GM20431 (cell line): Measurements from ENCODE around the gene KANSL3.
"Not testable (repeated sequence)": the region's sequence is repeated elsewhere in the genome, so short reads cannot be mapped to it uniquely, and the experiment has no call there.

Experiments used
- in situ Hi-C: fragments of 300-500 bp; cut with MseI, MboI; formaldehyde crosslinking; loops from one replicate; pipeline ENCODE4 v1.15.0; 2020; ENCODE audit warnings: low sequenced_read_pairs; ENCODE audit not compliant: unreplicated experiment

Gene KANSL3

DNA sequence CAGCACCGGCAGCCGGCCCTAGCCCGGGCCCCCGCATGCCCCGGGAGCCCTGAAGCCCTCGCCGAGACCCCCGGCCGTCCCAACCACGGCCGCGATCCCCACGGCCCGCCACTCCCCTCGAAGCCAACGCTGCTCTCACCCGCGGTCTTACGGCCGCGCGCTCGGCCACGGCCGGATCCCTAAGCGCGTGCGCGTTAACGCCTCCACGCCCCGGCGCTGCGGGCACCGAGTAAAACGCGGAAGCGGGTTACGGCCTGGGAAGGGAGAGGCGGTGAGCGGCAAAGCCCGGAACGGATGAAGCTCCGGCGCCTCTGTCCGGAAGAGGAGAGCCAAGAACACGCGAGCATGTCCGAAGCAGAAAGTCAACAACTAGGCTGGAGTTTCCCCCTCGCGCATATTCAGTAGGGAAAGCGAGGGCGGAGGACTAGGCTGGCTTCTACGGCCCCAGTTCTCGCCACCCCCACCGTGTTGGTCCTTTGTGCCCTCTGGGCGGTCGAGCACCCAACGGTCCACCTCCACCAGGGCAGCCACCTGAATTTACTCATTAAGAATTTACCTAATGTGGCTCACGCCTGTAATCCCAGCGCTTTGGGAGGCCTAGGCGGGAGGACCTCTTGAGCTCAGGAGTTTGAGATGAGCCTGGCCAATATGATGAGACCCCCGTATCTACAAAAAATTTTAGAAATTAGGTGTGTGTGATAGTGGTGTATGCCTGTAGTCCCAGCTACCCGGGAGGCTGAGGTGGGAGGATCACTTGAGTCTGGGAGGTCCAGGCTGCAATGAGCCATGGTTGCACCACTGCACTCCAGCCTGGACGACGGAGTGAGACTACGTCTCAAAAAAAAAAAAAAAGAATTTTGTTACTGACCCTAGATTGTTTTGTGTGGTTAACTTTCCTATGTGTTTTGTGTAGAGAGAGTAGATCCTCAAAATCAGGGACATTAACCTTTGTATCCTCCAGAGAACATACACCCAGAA is at the start of gene KANSL3:
Gene KANSL3 (minus strand): TSS at position 169 of the 978 bp plus-strand sequence. CDS start 1,177 bp downstream, outside the sequence.
- in situ Hi-C loops: no loop called here

DNA sequence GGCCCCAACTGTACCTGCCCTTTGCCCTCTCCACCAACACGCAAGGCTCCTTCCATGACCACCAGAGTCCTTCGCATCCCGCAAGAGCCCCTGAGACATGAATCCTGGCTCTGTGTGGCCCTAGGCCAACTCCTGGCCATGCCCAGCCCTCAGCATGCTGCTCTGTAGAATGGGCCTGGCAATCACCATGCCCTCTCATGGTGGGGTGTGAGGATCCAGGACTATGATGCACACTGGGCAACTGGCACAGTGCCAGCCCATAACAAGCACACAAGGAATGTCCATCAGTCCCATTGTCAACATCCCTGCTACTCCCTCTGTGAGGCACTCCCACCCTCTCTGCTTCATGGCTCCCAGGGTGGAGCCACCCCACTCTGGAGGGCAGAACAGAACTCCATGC is 49.2 kb upstream of the KANSL3 start:
- in situ Hi-C loops: no loop called here

DNA sequence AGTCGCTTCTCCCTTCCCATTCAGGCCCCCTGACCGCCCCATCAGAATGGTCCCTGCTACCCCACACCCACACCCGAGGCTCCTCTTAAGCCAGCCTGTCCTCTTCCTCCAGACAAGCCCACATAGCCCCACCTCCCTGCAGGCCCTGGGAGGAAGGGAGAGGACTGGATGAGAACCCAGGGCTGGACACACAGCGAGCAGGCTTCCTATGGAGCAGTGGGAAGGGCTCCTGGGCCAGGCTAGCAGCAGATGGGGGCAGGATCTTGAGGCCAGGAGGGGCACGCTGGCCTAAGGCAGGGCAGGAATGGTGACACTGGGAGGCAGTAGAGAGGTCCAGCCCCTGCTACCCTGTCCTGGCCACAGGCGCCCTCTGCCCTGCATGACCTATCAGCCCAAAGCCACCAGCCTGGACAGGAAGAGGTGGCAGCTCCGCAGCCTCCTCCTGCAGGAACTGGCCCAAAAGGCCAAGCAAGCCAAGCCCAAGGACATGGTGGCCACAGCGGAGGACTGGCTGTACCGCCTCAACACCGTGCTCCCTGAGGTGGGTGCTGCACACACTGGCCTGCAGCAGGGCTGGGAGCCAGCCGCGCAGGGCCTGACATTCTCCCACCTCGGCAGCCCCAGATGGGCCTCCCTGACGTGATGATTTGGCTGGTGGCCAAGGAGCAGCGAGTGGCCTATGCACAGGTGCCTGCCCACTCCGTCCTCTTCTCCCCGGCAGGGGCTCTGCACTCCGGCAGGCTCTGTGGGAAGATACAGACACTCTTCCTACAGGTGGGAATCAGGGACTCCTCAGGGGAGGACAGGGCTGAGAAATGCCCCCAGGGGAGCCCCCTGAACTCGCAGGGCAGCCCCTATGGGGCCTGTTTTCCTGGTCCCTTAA is 47.7 kb upstream of the KANSL3 start:
- in situ Hi-C loops: no loop called here

DNA sequence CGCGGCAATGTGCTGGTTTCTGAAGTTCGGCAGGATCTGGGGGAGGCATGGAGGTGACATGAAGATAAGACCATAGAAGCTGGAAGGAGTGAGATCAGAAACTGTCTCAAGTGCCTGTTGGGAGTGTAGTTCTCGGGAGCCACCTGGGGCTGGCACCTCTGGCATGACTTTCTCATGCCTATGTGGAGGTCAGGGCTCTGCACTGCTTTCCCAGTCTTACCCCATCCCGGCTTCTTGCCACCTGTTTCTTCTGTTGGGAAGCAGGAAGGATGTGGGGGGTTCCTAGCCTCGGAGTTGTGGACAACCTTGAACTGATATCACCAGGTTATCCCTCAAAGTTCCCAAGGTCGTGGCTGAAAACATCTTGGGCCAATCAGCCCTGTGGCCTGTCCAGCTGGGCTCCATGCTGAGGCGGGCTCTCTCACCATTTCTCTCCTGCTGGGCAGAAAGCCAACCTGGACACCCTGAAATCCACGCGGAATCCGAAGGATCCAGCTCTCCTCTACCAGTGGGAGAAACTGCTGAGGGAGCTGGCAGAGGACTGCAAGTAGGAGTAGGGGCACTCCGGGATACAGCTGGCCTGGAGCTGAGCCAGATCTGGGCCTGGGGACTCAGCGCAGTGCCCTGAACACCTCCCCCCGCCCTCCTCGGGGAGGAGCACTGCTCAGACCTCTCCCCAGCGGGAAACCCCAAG is 46.9 kb upstream of the KANSL3 start:
- in situ Hi-C loops: no loop called here

DNA sequence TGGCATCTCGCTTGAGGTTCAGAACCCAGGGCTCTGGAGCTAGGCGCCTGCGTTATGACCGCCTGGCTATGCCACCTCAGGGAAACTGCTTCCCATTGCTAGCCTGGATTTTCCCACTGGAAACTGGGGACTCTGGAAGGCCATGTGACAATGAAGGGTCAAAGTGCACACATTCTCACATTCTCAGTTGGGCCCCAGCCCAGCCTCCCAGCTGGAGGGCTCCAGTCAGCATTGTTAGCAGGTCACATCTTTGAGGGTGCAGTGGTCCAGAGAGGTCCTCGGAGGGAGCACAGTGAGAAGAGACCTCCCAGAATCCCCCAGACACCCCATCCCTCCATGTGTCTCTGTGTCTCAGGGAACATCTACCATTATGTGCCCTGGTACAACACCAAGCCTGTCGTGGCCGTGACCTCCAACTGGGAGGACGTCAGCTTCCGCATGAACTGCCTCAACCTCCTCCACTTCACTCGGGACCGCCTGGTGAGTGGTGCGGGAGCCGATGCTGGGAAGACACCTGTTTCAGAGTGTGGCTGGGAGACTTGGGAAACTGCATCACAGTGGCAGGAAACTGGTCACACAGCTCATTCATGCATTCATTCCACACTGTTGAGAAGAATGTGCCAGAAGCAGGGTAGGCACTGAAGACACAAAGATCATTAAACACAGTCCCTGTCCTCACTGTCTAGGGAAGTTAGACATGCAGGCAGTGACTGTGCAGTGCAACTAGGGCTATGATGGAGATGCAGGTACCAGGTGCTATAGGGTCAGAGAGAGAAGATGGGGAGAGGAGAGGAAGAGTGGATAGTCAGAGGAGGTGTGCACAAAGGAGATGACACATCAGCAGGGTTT is 46.1 kb upstream of the KANSL3 start:
- in situ Hi-C loops: no loop called here

DNA sequence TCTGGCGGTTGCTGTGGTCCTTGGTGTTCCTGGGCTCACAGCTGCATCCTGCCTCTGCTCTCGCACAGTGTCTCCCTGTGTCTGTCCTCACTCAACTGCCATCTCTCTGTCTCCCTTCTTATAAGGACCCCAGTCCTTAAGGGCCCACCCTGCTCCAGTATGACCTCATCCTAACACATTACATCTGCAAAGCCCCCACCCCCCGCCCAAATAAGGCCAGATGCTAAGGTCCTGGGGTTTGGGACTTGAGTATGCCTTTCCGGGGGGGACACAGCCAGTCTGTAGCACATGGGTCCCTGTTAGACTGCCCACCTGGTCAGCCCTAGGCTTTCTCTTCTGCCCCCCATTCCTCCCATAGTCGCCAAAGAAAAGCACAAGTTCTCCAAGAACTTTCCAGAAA is 45.2 kb upstream of the KANSL3 start:
- in situ Hi-C loops: no loop called here

DNA sequence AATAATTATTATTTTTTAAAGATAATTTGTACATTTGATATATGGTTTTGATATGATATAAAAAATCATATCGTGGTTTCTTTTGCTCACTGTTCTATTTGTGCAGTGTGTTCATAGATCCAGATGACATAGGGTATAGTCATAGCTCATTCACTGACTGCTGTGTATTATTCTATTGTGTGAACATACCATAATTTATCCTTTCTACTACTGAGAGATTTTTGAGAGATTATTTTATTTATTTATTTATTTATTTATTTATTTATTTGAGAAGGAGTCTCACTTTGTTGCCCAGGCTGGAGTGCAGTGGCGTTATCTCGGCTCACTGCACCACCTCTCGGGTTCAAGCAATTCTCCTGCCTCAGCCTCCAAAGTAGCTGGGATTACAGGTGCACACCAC is 43.4 kb upstream of the KANSL3 start:
- in situ Hi-C loops: no loop called here

DNA sequence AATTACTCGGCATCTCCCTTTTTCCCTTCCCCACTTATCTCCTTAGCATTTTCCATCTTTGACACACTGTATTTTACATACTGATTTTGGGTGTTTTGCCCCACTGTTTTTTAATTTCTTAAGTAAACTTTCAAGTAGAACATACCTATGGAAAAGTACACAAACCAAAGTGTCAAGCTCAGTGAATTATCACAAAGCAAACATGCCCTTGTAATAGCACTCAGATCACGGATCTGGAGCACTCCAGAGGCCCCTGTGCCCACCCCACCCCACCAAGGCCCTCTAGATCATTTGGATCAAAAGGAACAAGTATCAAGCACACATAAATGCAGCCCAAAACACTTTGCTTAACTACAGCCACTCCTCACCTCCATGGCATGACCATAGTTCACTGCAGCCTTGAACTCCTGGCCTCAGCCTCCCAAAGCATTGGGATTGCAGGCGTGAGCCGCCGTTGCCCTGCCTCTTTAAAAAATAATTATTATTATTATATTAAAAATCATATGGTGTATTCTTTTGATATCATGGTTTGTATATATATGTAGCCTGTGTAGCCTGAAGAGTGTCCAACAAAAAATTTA is 42.5 kb upstream of the KANSL3 start:
- in situ Hi-C loops: no loop called here

DNA sequence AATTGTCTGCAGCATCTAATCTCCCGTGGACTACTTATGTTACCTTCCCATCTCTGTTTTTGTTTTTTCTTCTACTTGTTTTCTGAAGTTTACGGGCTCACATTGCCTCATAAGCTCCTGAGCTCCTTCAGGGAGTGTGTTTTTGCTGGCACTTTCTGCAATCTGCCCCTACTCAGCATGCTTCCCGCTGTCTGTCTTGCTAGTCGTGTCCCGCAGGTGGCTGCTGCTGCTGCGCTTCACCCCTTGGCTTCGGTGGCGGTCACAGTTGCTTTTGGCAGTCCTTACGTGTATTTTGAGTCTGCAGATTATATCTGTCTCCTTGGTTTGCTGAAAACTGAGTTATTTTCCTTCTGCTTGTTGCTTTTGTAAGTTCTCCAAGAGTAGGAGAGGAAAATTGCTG is 41.7 kb upstream of the KANSL3 start:
- in situ Hi-C loops: no loop called here

DNA sequence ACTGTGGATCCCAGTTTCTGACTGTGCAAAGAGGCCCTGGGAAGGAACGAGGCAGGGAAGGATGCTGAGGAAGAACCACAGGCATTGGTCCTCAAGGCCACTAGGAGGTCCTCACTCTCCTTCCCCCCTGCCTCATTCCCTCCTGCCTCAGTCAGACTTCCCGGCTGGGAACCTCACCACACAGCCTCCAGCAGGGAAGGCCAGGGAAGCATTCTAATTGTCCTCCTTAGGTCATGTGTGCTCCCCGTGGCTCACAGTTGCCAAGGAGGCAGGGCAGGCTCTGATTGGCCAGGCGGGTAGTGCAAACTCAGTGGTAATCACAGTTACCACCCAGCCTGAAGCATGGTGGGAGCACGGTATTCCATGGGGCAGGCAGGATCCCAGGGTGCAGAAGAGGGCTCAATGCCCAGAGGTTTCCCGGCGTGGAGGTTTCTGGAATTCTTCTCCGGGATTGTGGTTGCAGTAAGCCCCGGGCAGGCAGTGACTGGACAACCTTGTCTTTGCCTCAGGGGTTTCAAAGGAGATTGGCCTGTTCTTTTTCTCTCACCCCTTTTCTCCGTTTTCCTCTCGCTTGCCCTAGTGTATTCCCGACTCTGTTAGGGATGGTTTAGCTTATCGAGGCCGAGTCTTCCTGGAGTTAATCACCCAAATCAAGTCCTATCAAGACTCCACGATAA is 31.6 kb upstream of the KANSL3 start:
- in situ Hi-C loops: no loop called here

DNA sequence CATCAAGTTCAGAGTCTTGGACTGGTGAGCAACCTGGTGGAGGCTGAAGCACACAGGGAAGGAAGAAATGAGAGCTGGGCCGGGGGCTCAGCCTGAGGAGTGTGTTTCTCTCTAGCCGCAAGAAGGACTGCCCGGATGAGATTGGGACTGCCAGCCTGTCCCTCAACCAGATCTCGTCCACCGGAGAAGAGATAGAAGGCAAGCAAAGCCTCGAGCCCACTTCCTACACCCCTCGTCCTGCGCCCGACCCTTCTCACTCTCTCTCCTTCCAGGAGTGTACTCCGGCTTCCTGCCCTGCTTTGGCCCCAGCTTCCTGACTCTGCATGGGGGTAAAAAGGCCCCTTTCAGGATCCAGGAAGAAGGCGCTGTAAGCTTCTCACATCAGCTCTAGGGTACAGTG is 30.7 kb upstream of the KANSL3 start:
- in situ Hi-C loops: no loop called here

DNA sequence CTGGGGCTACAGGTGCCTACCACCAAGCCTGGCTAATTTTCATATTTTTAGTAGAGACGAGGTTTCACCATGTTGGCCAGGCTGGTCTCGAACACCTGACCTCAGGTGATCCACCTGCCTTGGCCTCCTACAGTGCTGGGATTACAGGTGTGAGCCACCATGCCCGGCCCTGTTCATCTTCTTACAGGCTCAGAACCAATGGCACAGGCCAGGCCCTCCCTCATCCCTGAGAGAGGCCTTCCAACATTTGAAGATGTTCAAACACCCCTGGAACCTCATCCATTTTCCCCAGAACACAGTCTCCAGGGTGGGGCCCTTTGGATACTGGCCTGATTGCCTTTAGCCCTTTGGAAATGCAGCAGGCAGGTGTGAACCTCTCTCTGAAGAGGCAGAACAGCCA is 27.6 kb upstream of the KANSL3 start:
- in situ Hi-C loops: not testable (repeated sequence)

DNA sequence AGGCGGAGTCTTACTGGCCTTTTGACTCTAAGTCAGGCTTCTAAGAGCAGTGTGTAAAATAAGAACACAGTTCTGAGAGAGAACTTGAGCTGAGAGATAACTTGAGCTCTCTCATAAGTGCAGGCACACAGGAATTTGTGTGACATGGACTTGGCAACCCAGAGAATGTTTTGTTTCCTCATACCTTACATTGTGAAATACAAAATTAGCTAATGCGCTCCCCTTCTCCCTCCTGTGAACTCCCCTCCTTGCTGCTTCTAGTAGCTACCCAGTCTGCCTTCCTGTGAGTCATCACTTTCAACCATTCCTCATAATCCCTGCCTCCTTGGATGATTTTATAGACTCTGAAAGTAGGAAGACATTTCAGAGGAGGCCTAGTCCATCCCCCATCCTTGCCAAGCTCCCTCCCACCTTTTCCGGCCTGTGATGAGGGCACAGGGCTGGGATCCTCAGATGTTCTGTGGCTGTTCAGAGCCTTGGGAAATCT is 27.0 kb upstream of the KANSL3 start:
- in situ Hi-C loops: no loop called here

DNA sequence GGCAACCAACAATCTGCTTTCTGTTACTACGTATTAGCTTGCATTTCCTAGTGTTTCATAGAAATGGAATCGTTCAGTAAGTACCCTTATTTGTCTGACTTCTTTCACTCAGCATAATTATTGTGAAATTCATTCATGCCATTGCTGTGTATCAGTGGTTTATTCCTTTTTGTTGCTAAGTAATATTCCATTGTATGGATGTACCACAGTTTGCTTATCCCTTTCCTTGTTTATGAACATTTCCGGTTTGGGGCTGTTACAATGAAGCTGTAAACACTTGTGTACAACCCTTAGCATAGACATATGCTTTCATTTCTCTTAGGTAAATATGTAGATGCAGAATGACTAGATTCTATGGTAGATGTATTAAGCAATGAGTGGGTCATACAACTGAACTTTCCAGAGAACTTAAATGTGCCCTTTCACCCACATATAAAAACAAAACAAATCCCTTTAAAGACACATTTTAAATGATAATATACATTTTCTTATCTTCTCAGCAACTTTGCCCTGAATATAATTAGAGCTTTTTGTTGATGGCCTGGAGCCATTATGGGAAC is 26.3 kb upstream of the KANSL3 start:
- in situ Hi-C loops: no loop called here

DNA sequence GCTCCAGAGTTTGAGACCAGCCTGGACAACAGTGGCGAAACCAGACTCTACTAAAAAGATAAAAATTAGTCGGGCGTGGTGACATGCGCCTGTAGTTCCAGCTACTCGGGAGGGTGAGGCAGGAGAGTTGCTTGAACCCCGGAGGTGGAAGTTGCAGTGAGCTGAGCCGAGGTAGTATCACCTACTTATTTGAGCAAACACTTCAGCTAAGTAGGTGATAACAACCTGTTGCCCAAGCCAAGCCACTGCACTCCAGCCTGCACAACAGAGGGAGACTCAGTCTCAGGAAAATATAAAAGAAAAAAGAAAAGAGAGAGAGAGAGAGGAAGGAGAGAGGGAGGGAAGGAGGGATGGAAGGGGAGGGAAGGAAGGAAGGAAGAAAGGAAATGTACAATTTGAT is 25.7 kb upstream of the KANSL3 start:
- in situ Hi-C loops: no loop called here

DNA sequence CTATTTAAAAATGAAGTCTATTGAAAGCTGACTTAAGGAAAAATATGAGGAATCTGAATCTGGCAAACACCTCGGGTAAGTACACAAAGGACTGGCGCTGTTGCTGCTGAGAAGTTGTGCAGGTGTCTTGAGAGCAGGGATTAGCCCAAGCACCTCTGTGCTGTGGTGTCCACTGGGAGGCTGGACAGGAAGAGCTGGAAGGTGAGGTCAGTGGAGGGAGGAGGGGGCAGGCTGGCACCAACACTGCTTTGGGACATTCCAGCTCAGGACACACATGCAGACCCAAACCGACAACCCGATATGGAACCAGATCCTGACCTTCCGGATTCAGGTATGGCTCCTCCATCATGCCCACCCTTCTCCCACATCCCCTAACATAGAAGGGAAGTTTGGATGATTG is 25.1 kb upstream of the KANSL3 start:
- in situ Hi-C loops: no loop called here

DNA sequence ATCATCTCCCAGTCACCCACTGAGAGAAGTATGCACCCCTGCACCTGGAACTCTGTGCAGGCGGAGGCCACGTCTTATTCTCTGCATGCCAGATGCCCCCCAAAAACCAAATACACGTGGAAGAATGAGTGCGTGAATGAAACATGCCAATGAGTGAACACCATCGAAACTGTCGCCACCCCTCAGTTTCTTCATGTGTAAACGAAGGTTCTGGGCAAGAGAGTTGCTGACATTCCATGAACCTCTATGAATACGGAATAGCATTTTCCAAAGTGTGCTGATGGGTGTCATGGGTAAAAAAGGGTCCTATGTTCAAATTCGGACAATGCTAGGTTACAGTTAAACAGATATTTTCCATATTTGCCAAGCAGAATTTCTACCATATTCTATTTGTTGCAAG is 24.2 kb upstream of the KANSL3 start:
- in situ Hi-C loops: no loop called here

DNA sequence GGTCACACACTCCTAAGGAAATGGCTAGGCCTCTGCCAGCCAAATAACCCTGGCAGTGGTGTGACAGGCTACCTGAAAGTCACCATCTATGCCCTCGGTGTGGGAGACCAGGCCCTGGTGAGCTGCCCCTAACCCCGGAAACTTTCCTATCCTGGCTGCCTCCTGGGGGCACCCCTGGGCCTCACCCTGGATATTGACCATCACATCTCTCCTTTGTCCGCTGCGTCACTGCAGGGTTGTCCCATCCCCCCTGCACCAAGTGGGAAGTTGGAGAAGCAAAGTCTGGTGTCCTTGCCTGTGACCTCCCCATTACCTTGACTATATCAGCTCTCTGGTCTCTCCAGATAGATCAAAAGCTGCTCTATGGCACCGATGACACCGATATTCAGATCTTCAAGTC is 23.2 kb upstream of the KANSL3 start:
- in situ Hi-C loops: no loop called here
